GM19463 (cell line): ENCODE data around the gene RANGAP1.
"Not testable (repeated sequence)": the region's sequence is repeated elsewhere in the genome, so short reads cannot be mapped to it uniquely, and the experiment has no call there.

Source experiments
- ATAC-seq: cut with Tn5 transposase; IDR thresholded peaks from one replicate; pipeline ENCODE4 v1.9.1; 2021; ENCODE audit warnings: mild to moderate bottlenecking, moderate library complexity; ENCODE audit not compliant: unreplicated experiment

Gene RANGAP1

DNA sequence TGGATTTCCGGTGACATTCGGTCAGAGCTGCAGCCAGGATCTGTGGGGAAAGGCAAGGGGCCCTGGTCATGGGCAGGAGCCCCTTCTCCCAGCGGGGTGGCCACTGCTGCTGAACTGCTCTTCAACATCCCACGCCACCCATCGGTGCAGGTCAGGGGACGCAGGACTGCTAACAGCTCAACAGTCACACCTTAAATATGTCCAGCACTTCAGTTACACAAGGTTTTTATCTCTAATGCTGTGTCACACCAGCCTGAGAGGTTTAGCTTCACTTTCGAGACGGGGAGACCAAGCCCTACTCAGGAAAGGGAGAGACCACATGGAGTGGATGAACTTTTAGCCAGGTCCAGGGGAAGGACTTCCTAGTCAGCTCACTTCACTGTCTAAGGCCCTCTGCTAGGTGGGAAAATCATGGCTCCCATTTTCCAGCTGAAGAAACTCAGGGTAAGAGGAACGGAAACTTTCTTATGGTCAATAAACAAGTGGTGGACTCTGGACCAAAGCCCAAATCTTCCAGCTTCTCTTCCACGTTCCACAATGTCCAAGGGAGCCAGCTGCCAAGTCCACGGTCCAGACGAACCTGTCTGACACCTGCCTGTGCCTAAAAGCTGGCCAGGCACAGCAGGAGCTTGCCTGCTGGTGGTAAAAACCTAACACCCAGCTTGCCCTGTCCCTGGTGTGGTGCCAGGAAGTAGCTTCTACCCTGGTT lies 24.3 kb downstream of the RANGAP1 start:
- no peak for ATAC-seq

GRCh38 chr22:41260871-41261270 lies 25.1 kb downstream of the RANGAP1 start:
- ATAC-seq: no peak

DNA sequence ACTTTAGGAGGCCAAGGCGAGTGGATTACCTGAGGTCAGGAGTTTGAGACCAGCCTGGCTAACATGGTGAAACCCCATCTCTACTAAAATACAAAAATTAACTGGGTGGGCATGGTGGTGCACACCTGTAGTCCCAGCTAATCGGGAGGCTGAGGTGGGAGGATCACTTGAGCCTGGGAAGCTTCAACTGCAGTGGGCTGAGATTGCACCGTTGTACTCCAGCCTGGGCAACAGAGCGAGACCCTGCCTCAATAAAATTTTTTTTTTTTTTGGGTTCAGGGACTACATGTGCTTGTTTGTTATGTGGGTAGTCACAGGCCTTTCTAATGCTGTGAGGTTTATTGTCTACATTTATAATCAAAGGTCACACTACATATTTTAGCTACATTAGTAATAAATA lies 26.2 kb downstream of the RANGAP1 start:
- ATAC-seq: not testable (repeated sequence)

GRCh38 chr22:41257696-41258095 lies 28.3 kb downstream of the RANGAP1 start:
- no peak for ATAC-seq

DNA sequence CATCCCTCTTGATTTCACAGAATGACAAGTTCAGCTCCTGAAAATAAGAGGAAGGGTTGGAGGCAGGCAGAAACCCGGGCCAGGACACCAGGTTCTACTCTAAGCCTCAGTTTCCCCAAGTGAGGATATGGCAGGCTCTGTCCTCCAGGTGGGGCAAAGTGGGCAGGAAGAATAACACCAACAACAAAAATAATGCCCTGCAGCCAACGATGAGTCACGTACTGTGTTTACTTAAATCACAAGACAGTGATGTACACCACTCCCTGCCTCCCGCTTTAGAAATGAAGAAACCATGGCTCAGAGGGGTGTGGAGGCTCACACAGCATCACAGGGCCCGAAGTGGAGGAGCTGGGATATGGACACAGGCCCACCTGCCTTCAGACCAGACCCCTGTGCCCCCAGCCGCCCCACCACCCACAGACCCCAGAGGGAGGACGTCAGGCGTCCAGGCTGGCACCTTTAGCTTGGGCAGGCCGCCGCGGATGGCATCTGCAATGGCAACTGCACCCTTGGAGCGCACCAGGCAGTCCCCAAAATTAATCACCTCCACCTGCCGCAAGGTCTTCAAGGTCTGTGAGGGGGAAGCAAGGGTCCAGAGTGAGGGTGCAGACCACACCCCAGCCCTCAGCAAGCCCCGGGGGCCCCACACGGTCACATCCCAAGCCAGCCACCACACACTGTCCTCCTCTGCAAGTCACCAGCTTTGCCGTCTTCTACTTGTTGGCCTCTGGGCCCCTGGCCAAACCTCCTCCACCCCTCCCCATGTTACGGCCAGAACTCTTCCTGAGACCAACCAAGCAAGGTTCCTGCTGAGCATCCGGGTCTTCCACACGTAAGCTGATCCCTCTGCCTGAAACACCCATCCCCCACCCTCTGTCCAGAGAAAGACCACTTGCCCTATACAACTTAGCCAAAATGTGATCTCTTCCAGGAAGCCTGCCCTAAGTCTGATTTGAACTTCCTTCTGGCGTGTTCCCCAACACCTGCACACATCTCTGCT lies 29.4 kb downstream of the RANGAP1 start:
- no peak for ATAC-seq

GRCh38 chr22:41254230-41254629 lies 31.8 kb downstream of the RANGAP1 start:
- ATAC-seq: no peak

- ATAC-seq: no peak
These were observed 33.6 kb downstream of the RANGAP1 start for GRCh38 chr22:41252365-41252764.

DNA sequence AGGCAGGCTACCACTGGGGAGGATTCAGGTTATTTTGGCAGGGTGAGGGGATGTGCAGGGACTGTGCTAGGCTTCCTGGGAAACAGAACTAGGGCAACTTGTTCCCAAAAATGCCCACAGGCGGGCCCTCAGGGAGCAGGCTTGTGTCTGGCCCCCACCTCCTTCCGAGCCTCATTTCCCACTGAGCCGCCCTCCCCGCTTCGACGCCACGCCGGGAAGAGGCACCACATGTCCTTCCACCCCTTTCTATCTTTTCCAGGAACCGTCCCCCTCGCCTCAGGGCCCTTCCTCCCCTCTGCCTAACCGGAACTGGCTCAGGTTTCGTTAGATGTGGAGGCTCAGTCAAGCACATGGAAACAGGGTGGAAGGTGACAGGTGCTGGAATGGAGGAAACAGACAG lies 35.9 kb downstream of the RANGAP1 start:
- no peak for ATAC-seq

DNA sequence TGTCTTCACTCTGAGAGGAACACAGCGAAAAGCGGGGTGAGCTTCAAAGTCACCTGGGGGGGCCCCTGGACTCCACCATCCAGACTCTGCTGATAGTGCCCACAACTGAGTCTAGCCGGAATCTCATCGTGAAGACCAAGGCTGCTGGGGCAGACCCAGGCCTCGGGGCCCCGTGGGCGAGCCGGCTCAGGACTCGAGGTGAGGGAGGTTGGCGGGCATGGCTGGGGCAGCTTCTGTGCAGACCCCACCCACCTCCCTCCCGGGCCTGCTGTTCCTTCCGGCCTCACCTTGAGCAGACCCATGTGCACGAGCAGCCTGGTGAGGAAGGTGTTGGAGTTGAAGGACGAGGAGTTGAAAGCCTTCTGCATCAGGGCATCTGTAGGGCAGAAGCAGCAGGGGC lies 36.5 kb downstream of the RANGAP1 start:
- ATAC-seq: no peak

DNA sequence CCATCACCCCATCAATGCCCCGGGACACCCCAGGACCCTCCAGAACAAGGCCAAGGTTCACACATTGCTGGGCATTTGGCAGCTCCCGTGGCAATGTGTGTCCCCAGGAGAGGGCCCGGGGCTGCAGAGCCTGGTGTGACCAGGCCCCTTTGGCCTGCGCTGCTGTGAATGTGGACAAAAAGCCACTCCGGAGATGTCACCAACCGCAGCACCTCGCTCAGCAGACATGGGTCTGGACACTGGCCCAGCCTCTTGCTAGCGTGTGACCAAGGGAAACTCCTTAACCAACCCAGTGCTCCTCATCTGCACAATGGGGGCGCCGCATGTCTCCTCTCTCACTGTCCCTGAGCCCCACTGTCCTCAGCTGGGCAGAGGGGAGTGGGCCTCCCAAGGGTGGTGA lies 37.2 kb downstream of the RANGAP1 start:
- ATAC-seq: no peak

DNA sequence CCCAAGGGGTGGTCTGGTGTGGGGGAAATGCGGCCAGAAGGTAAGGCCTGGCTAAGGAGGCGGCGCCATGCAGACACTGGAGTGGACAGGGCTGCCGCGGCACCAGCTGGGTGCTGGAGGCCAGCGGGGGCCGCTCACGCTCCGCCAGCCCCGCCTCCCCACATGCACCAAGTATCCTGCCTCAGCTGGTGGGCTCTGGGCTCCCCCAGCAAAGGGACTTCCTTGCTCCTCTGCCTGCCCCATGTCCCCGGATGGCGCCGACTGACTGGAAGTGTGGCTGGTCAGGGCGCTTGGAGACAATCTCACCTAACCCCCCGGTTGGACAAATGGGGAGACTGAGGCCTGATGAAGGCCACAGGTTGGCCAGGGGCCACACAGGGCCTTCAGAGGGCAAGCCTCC lies 37.7 kb downstream of the RANGAP1 start:
- no peak for ATAC-seq

DNA sequence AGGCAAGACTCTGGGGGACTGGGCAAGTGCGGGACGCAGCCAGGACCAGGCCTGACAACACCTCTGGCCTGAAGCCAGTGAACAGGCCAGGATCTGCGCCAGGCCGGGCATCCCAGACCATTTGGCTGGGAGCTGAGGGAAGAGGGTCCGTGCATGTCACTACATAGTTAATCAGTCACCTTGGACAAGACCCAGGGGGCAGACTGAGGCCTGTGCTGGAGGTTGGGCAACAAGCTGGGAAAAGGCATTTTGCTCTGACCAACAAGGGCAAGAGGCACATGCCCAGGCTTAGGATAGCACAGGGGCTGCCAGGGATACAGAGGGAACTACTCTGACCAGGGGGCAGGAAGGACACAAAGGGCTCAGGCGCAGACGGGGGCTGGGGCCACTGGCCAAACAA lies 38.3 kb downstream of the RANGAP1 start:
- no peak for ATAC-seq

DNA sequence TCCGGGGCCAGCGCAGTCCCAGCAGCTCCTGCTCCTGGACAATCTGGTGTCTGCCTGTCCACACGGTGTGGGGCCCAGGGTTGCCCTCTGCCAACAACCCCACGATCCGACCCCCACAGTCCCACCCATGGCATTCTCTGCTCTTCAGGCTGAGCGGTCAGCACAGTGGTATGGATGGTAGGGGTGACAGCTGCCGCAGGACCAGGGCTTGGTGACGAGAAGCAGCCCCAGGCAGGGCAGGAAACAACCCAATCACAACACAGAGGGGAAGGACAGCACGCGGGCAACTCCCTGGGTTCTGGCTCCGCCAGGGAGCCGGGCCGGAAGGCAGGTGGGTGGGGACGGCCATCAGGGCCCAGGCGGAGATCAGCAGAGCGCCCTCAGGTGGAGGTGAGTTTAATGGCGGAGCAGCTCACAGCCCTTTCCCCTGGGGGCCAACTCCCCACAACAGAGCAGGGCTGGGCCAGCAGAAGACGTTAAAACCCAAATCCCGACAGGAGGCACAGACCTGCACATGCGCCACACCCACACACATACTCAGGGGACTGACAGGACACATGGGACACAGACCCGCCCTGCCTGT lies 40.0 kb downstream of the RANGAP1 start:
- no peak for ATAC-seq

DNA sequence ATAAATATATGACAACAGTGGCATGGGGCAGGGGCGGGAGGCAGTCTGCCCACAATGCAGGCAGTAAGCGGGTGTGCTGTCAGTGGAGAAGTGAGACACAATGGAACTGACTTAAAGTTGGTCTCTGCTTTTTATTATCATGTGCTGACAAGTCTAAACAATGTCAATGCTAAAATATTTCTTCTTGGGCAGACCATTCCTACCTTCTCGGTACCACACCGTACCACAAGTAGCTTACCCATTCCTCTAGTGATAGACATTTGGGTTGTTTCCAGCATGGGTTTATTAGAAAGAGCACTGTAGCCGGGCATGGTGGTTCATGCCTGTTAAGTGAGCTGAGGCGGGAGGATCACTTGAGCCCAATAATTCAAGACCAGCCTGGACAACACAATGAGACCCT lies 42.6 kb downstream of the RANGAP1 start:
- no peak for ATAC-seq

DNA sequence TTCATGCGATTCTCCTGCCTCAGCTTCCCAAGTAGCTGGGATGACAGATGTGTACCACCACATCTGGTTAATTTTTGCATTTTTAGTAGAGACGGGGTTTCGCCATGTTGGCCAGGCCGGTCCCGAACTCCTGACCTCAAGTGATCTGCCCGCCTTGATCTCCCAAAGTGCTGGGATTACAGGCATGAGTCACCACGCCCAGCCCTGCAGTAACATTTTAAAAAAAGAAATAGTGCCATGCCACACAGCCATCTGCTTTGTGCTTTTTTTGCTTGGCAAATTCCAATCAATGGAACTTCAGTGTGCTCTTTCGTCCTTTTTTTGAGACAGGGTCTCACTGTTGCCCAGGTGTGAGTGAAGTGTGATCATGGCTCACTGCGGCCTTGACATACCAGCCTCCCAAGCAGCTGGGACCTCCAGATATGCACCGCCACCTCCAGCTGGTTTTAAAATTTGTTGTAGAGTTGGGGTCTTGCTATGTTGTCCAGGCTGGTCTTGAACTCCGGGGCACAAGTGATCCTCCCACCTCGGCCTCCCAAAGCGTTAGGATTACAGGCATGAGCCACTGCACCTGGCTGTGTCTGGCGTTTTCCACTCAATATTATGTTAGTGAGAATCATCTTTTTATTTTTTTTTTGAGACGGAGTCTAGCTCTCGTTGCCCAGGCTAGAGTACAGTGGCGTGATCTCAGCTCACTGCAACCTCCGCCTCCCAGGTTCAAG lies 43.4 kb downstream of the RANGAP1 start:
- no peak for ATAC-seq

DNA sequence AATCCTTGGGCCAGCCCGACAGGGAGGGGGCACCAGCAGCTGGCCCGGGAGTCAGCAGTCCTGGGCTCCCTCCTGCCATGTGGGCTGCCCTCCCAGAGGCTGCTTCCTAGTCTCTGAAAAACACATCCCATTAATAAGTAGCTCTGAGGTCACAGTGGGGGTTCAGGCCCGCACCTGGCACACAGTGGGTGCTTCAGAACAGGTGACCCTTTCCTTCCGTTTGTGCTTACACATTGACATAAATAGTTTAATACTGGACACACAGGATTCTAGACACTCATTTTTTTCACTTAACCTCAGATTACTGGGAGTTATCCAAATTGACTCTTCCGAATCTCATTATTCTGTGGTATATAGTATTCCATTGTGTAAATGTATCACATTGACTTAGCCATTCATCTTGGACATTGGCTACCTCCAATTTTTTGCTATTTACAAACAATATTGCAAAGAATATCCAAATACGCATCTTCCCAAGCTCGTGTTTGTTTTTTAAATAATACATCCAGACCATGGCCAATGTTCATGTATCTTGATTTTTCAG lies 44.8 kb downstream of the RANGAP1 start:
- no peak for ATAC-seq

- ATAC-seq: no peak
These were observed 45.4 kb downstream of the RANGAP1 start, which contains the start of gene CHADL for GRCh38 chr22:41240377-41241132. Gene CHADL, minus strand, starts transcription at chr22:41240931. Its CDS starts 50 bp downstream, at chr22:41240881.

DNA sequence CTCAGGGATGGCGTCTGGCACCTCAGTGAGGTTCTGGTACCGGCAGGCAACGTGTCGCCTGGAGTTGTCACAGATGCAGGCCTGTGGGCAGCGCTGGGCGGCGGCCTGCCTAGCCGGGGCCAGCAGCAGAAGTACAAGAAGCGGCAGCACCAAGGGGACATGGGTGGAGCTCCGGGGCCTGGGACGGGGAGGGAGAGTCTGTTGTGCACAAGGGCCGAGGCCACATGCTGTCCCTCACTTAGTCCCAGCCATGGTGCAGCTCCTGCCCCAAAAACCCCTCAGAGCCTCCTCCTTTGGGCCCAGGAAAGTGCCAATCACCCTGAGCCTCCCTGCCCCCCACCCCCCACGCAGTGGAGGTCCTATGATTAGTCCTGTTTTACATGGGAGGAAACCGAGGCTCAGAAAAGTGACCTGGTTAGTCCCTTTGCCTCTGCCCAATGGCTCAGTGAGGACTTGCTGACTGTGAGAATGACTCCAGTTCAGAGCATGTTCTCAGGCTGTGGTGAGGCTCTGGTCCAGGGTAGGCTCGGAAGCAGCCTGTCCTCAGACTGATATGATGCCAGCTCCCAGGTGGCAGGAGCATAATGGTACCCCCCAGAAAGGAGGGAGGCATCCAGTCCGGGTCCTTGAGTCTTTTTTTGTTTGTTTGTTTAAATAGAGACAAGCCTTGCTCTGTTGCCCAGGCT lies 46.4 kb downstream of the RANGAP1 start:
- no peak for ATAC-seq
